RWPE2 (cell line): ENCODE data around the gene NCR3LG1.

Experiments used
- ATAC-seq: fragments of 200-7000 bp; cut with Tn5 transposase; 3 replicates; pipeline ENCODE4 v1.9.1; 2021; ENCODE audit warnings: low read depth
- DNase-seq: peaks from one replicate; pipeline ENCODE4 v3.0.0-alpha.2; 2020; ENCODE audit warnings: low spot score
- H3K27ac ChIP-seq: fragments of 450-650 bp; 2 replicates; pipeline ENCODE4 v1.5.1; 2017; ENCODE audit warnings: mild to moderate bottlenecking; ENCODE audit not compliant: poor library complexity, severe bottlenecking
- H3K27me3 ChIP-seq: fragments of 250-450 bp; sonication (Bioruptor Pico); 2 replicates; pipeline ENCODE4 v1.5.1; 2021; ENCODE audit warnings: mild to moderate bottlenecking, moderate library complexity; ENCODE audit not compliant: insufficient read depth, poor library complexity, severe bottlenecking
- H3K36me3 ChIP-seq: fragments of 250-450 bp; sonication (Bioruptor Pico); 2 replicates; pipeline ENCODE4 v1.5.1; 2020; ENCODE audit warnings: low read depth, mild to moderate bottlenecking, moderate library complexity
- H3K4me1 ChIP-seq: fragments of 250-450 bp; sonication (Bioruptor Pico); 2 replicates; pipeline ENCODE4 v1.5.1; 2021; ENCODE audit warnings: mild to moderate bottlenecking, moderate library complexity; ENCODE audit not compliant: insufficient read depth, poor library complexity, severe bottlenecking
- H3K4me3 ChIP-seq: fragments of 250-450 bp; sonication (Bioruptor Pico); 2 replicates; pipeline ENCODE4 v1.5.1; 2021; ENCODE audit warnings: mild to moderate bottlenecking, moderate library complexity; ENCODE audit not compliant: severe bottlenecking
- H3K9me3 ChIP-seq: fragments of 250-450 bp; sonication (Bioruptor Pico); 2 replicates; pipeline ENCODE4 v1.5.1; 2021; ENCODE audit warnings: mild to moderate bottlenecking, moderate library complexity; ENCODE audit not compliant: severe bottlenecking
- TF ChIP-seq, protein P1 (sequence below): fragments of 450-650 bp; IDR thresholded peaks from one replicate; pipeline ENCODE4 v1.5.1; 2017; ENCODE audit warnings: mild to moderate bottlenecking, moderate library complexity; ENCODE audit not compliant: poor library complexity, severe bottlenecking

The NCR3LG1 gene

DNA sequence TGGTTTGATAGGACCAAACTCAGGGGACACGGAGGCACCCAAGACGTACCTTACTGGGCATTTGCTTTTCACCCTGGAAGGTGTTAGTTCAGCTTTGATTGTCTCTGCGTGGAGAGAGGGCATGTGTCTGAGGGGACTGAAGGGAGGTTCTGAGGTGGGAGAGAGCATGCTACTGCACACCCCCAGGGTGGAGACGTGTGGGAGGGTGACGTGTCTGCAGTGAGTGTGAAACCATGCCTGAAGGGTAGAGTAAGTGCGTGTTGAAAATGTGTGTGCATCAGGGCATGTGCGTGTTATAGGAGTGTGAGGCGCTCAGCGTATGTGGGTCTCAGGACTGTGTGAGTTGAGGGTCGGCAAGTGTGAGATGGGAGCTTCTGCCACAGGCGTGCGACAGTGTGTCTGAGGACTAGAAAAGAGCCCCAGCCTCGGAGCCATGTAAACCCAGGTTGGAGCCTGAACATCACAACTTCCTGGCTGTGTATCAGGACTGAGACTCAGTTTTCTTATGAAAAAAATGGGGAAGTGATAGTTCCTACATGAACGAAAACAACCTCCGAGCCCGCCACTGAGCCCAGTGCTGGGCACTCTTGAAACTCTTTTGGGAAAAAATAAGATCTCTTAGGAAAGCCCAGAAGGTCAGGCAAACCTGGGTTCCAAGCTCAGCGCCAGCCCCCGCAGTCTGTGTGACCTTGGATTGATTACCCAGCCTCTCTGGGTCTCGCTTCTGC, 48.6 kb downstream of the NCR3LG1 start:
- DNase-seq (no peak), ATAC-seq (no peak)
- no peaks in the 10 kb centered on the region for H3K4me1 ChIP-seq
- H3K4me3 ChIP-seq: no peak overlapping the region
- H3K9me3 ChIP-seq: no peaks in the 10 kb centered on the region
- H3K36me3 ChIP-seq: no peaks in the 10 kb centered on the region
- TF ChIP-seq, protein P1, sequence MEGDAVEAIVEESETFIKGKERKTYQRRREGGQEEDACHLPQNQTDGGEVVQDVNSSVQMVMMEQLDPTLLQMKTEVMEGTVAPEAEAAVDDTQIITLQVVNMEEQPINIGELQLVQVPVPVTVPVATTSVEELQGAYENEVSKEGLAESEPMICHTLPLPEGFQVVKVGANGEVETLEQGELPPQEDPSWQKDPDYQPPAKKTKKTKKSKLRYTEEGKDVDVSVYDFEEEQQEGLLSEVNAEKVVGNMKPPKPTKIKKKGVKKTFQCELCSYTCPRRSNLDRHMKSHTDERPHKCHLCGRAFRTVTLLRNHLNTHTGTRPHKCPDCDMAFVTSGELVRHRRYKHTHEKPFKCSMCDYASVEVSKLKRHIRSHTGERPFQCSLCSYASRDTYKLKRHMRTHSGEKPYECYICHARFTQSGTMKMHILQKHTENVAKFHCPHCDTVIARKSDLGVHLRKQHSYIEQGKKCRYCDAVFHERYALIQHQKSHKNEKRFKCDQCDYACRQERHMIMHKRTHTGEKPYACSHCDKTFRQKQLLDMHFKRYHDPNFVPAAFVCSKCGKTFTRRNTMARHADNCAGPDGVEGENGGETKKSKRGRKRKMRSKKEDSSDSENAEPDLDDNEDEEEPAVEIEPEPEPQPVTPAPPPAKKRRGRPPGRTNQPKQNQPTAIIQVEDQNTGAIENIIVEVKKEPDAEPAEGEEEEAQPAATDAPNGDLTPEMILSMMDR: no peak
- no peaks in the 10 kb centered on the region for H3K27me3 ChIP-seq
- H3K27ac ChIP-seq: no peak overlapping the region

GRCh38 chr11:17401316-17401715, 49.7 kb downstream of the NCR3LG1 start:
- H3K4me1 ChIP-seq: no peaks in the 10 kb centered on the region
- H3K4me3 ChIP-seq: no peak overlapping the region
- H3K27ac ChIP-seq: no peak overlapping the region
- no peak for ATAC-seq
- no peak for DNase-seq
- H3K36me3 ChIP-seq: no peaks in the 10 kb centered on the region
- TF ChIP-seq, protein P1: no peak
- H3K9me3 ChIP-seq: no peaks in the 10 kb centered on the region
- H3K27me3 ChIP-seq: no peaks in the 10 kb centered on the region

DNA sequence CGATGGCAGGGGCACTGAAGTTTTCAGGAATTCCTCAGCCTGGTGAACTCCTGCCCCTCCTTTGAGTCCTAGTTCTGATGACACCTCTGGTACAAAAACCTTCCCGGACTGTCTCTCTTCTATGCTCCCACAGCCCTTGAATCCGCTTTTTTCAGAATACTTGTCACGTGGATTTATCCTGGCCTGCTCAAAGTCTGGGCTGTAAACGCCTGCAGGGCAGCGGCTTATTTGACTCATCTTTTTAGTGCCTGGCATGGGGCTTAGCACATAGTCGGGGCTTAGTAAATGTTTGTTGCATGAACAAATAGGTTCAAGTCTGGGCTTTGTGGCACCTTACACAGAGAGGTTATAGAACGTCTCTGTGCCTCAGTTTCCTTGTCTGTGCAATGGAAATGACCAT, 50.2 kb downstream of the NCR3LG1 start:
- H3K4me3 ChIP-seq: no peak overlapping the region
- no peaks in the 10 kb centered on the region for H3K36me3 ChIP-seq
- no peaks in the 10 kb centered on the region for H3K4me1 ChIP-seq
- DNase-seq: no peak
- no peaks in the 10 kb centered on the region for H3K27me3 ChIP-seq
- TF ChIP-seq, protein P1: no peak
- no peak overlapping the region for H3K27ac ChIP-seq
- H3K9me3 ChIP-seq: no peaks in the 10 kb centered on the region
- no peak for ATAC-seq

- Histone ChIP-seq H3K4me1 (no peaks in the 10 kb centered on the region), H3K27me3 (no peaks in the 10 kb centered on the region), H3K9me3 (no peaks in the 10 kb centered on the region), H3K4me3 (no peak overlapping the region), H3K27ac (no peak overlapping the region), H3K36me3 (no peaks in the 10 kb centered on the region)
- TF ChIP-seq, protein P1: no peak
- no peak for ATAC-seq
- no peak for DNase-seq
These were observed 50.9 kb downstream of the NCR3LG1 start for GRCh38 chr11:17402486-17402885.
